Gastroesophageal sphincter (tissue), 4 donors: ENCODE results near the gene CPEB2. TPM values are rescaled to one million over a fixed set of nuclear protein-coding genes. Genes with fewer than 3 reads are reported as not detected.

Experiments
- ATAC-seq: fragments of 150-250 bp; one replicate; pipeline ENCODE4 v1.9.1; 2016; ENCODE audit warnings: mild to moderate bottlenecking, moderate library complexity
- H3K27ac ChIP-seq, 4 donors: fragments of 200-600 bp; sonication (generic) in 3 of 4; 1 replicate in 3 of 4; 2 replicates in 1 of 4; pipeline ENCODE4 v1.5.1; 2016 to 2019
- H3K27me3 ChIP-seq: fragments of 200-600 bp; sonication (generic); one replicate; pipeline ENCODE4 v1.5.1; 2019
- H3K36me3 ChIP-seq, 2 donors: fragments of 200-600 bp; sonication (generic); one replicate each; pipeline ENCODE4 v1.5.1; 2019; ENCODE audit warnings: control low read depth in 1 of 2
- H3K4me1 ChIP-seq, 3 donors: fragments of 200-600 bp; sonication (generic); 1 replicate in 2 of 3; 2 replicates in 1 of 3; pipeline ENCODE4 v1.5.1; 2016 to 2019; ENCODE audit warnings: control low read depth in 2 of 3
- H3K4me3 ChIP-seq, 2 donors: fragments of 200-600 bp; sonication (generic); one replicate each; pipeline ENCODE4 v1.5.1; 2019; ENCODE audit warnings: mild to moderate bottlenecking in 1 of 2, moderate library complexity in 1 of 2
- H3K9me3 ChIP-seq, 3 donors: fragments of 200-600 bp; sonication (generic); one replicate each; pipeline ENCODE4 v1.5.1; 2017 to 2019; ENCODE audit warnings: control low read depth in 2 of 3
- CTCF ChIP-seq, 4 experiments: fragments of 200-600 bp in 2 of 4; fragments of 450-650 bp in 2 of 4; sonication (generic) in 1 of 4; IDR thresholded peaks; one replicate each; pipeline ENCODE4 v1.5.1; 2017 to 2019; ENCODE audit warnings: antibody characterized with exemption in 4 of 4, mild to moderate bottlenecking in 2 of 4, moderate library complexity in 2 of 4
- EP300 ChIP-seq: sonication (generic); formaldehyde crosslinking; IDR thresholded peaks from one replicate; pipeline ENCODE4 v1.6.1; 2017; ENCODE audit warnings: antibody characterized with exemption, mild to moderate bottlenecking
- POLR2A ChIP-seq, 2 donors: fragments of 450-650 bp; IDR thresholded peaks; one replicate each; pipeline ENCODE4 v1.6.1; 2017; ENCODE audit warnings: antibody characterized with exemption in 2 of 2, mild to moderate bottlenecking in 2 of 2, moderate library complexity in 1 of 2
- POLR2AphosphoS5 ChIP-seq: sonication (generic); formaldehyde crosslinking; IDR thresholded peaks from one replicate; pipeline ENCODE4 v1.6.1; 2017; ENCODE audit warnings: antibody characterized with exemption
- WGBS, 2 donors: methylation state at CpG; one replicate each; pipeline ENCODE4 v1.1.5; 2018; ENCODE audit warnings: low coverage in 1 of 2; 5-methylcytosine and 5-hydroxymethylcytosine counted together
- total RNA-seq, 4 donors: library from RNA; depleted of rRNA; stranded (reverse); fragments of >200 nt; gene quantifications; one replicate each; pipeline ENCODE4 v1.1.0, GENCODE V29; 2016

The CPEB2 gene
- total RNA-seq, 4 donors from 2014 or later = 21.9 to 34.4 (median 27.4) TPM

- H3K9me3 ChIP-seq = no peaks in the 10 kb centered on the region
- no peak overlapping the region for H3K27ac ChIP-seq
- no peaks in the 10 kb centered on the region for H3K36me3 ChIP-seq
- WGBS, 2 donors = 50 to 71% methylated on average over 1 of the region's 1 CpG
- no peaks in the 10 kb centered on the region for H3K4me1 ChIP-seq
- TF ChIP-seq EP300 (no peak), POLR2AphosphoS5 (no peak), CTCF (IDR thresholded peaks at IDR 0.05) (no peak), POLR2A (IDR thresholded peaks at IDR 0.05) (no peak)
- no peak for ATAC-seq
- H3K4me3 ChIP-seq = no peak overlapping the region
- no peaks in the 10 kb centered on the region for H3K27me3 ChIP-seq
Observed at GRCh38 chr4:15100380-15100779, 98.1 kb downstream of the CPEB2 start.

- H3K36me3 ChIP-seq = no peaks in the 10 kb centered on the region
- H3K27ac ChIP-seq = no peak overlapping the region
- no peaks in the 10 kb centered on the region for H3K4me1 ChIP-seq
- 50 to 73% methylated on average over 2 to 6 of the region's 7 CpGs for WGBS, 2 donors
- no peaks in the 10 kb centered on the region for H3K9me3 ChIP-seq
- TF ChIP-seq CTCF (IDR thresholded peaks at IDR 0.05) (no peak), EP300 (no peak), POLR2AphosphoS5 (no peak), POLR2A (IDR thresholded peaks at IDR 0.05) (no peak)
- no peaks in the 10 kb centered on the region for H3K27me3 ChIP-seq
- no peak overlapping the region for H3K4me3 ChIP-seq
- no peak for ATAC-seq
Observed at GRCh38 chr4:15100994-15101695, 98.9 kb downstream of the CPEB2 start.

- H3K4me1 ChIP-seq = no peaks in the 10 kb centered on the region
- TF ChIP-seq POLR2A (IDR thresholded peaks at IDR 0.05) (no peak), EP300 (no peak), CTCF (IDR thresholded peaks at IDR 0.05) (no peak), POLR2AphosphoS5 (no peak)
- WGBS, 2 donors = 67 to 85% methylated on average over 1 of the region's 1 CpG
- H3K27me3 ChIP-seq = no peaks in the 10 kb centered on the region
- no peak overlapping the region for H3K4me3 ChIP-seq
- no peaks in the 10 kb centered on the region for H3K9me3 ChIP-seq
- no peak overlapping the region for H3K27ac ChIP-seq
- H3K36me3 ChIP-seq = no peaks in the 10 kb centered on the region
- ATAC-seq = no peak
Observed at GRCh38 chr4:15104825-15105224, 102.5 kb downstream of the CPEB2 start.

GRCh38 chr4:15106399-15106798 is 104.1 kb downstream of the CPEB2 start:
- no peak overlapping the region for H3K27ac ChIP-seq
- ATAC-seq = no peak
- no peaks in the 10 kb centered on the region for H3K27me3 ChIP-seq
- H3K4me3 ChIP-seq = no peak overlapping the region
- WGBS, 2 donors = 34 to 49% methylated on average over 3 to 5 of the region's 5 CpGs
- no peak for TF ChIP-seq CTCF (IDR thresholded peaks at IDR 0.05)
- no peak for TF ChIP-seq EP300
- TF ChIP-seq POLR2A (IDR thresholded peaks at IDR 0.05) = no peak
- no peak for TF ChIP-seq POLR2AphosphoS5
- H3K9me3 ChIP-seq = no peaks in the 10 kb centered on the region
- no peaks in the 10 kb centered on the region for H3K4me1 ChIP-seq
- no peaks in the 10 kb centered on the region for H3K36me3 ChIP-seq

- H3K27ac ChIP-seq = no peak overlapping the region
- ATAC-seq = no peak
- no peak for TF ChIP-seq POLR2AphosphoS5
- TF ChIP-seq POLR2A (IDR thresholded peaks at IDR 0.05) = no peak
- TF ChIP-seq CTCF (IDR thresholded peaks at IDR 0.05) = no peak
- TF ChIP-seq EP300 = no peak
- H3K27me3 ChIP-seq = no peaks in the 10 kb centered on the region
- no peaks in the 10 kb centered on the region for H3K9me3 ChIP-seq
- H3K4me1 ChIP-seq = no peaks in the 10 kb centered on the region
- H3K36me3 ChIP-seq = no peaks in the 10 kb centered on the region
- H3K4me3 ChIP-seq = no peak overlapping the region
Observed at GRCh38 chr4:15109600-15109999, 107.3 kb downstream of the CPEB2 start.
